NCI-H345 treated with DMSO at 0.1 percent for 48 hours (cell line): ENCODE results near the gene HSD17B12.
A peak's percentile ranks its signal among the peaks of the same experiment; 100 is the strongest.
"Not testable (repeated sequence)": the region's sequence is repeated elsewhere in the genome, so short reads cannot be mapped to it uniquely, and the experiment has no call there.

Source experiments
- DNase-seq: peaks from one replicate; lab custom pipeline; 2025; ENCODE audit not compliant: unreplicated experiment; lab: John Stamatoyannopoulos, UW

The HSD17B12 gene

DNA sequence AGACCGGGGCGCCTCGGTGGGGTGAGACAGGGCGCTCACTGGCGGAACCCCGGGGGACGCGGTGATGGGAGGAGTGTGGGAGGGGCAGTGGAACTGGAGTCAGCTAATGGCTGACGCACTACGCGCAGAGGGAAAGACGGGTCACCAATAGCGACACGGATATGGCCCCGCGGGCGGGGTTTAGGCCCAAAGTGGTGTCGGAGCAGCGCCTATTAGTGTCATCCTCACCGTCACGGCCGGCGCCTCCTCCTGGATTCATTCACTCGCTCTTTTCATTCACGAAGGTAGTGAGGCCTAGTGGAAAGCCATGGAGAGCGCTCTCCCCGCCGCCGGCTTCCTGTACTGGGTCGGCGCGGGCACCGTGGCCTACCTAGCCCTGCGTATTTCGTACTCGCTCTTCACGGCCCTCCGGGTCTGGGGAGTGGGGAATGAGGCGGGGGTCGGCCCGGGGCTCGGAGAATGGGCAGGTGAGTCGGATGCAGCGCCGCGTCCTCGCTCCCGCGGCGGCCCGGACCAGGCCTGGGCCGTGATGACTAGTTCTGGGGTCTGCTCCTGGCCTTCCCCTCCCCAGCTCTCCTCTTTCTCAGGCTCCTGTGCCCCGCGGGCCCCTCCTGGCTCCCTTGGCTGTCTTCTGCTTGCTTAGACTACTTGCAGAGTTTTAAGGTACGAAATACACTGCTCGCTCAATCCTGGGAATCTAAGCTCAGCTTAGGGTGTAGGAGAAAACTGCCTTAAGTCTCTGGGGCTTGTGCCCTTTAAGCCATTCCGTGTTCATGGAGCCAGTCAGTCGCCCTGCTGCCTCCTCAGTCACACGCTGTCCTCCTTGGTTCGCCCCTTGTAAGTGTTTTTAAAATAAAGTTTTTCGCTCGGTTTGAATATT, at the start of gene HSD17B12:
HSD17B12 (plus strand) TSS at position 218 of the 880 bp plus-strand sequence; CDS start at position 308, 90 bp downstream.
- peak; percentile 96 for DNase-seq

GRCh38 chr11:43631732-43632131, 48.8 kb upstream of the HSD17B12 start:
- no peak for DNase-seq

GRCh38 chr11:43632181-43632580, 48.4 kb upstream of the HSD17B12 start:
- DNase-seq = no peak

DNA sequence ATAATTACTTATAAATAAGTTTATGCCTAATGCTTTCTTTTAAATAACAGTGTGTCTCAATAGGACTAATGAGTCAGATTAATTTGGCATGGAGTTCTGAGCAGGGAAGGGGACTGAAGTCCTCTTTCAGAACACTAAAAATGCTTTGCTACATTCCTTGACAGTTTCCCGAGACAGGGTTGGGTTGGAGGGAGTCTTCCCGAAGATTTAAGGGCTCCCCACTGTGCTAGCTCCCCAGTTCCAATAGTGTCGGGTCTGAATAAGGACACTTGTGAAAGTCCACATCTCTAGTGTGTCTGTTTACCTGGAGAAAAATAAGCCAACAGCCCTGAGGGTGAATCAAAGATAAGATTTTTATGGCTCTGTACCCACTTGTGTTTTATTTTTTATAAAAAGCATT, 41.8 kb upstream of the HSD17B12 start:
- no peak for DNase-seq

DNA sequence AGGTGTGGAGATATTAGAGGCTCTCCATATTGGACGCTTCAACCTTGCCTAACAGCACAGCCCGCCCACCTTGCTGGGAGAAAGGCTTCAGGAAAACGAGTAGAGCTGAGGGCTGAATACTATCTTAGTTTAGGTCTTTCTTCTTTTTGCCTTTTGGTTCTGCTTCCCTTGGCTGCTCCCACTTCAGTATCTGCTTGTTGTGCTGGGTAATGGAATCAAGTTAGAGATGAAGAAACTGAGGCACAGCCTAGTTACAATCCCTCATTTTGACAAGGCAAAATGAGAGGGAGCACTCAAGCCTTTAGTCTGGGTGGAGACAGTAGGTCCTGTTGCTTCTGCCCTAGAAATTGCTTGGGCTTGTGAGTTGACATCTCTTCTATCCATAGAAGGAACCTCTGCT, 41.3 kb upstream of the HSD17B12 start:
- no peak for DNase-seq

- no peak for DNase-seq
Observed at GRCh38 chr11:43639920-43640319, 40.6 kb upstream of the HSD17B12 start.

DNA sequence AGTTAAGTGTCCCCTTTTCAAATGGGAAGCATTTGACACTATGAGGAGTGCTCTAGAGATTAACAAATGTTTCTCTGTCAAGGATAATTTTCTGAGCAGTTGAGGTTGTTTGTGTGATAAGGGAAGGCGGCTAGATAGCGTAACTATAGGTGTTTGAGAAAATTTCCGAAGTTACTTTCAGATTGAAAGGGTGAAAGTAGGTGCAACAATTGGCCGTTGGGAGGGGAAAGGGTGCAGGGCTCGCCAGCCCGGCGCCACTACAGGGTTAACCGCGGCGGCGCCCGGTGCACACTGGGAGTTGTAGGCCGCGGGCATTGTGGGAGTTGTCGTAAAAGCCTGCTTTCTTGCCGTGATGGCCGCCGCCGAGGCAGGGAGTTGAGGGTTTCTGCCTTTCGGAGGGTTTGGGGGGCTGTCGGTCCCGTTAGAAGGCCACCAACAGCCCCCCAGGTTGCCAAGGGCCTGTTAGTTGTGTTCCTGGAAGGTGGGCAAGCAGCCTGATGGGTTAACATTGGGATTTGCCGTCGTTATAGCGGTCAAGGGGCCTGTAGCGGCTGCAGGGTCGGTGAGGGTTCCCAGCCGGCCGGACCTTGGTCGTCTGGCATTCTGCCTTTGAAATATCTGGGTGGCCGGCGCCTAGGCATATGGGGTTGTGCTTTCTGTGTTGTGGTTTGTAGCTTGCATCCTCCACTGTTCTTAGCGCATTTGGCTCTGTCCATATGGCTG, 36.5 kb upstream of the HSD17B12 start:
- DNase-seq = peak; percentile 74

- no peak for DNase-seq
Observed at GRCh38 chr11:43644621-43645299, 35.8 kb upstream of the HSD17B12 start.

- no peak for DNase-seq
Observed at GRCh38 chr11:43646767-43647166, 33.8 kb upstream of the HSD17B12 start.

DNA sequence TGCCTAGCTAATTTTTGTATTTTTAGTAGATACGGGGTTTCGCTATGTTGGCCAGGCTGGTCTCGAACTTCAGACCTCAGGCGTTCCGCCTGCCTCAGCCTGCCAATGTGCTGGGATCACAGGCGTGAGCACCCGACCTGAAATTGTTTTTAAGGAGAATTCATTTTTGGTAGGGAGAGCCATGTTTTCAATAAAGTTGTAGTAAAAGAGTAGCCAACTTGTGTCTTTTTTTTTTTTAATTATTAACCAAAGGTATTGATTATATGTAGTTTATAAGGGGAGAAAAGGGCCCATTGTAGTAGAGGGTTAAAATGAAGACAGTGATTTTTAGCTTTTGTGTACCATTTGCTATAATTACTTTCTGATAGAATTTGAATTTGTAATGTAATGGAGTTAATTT, 31.6 kb upstream of the HSD17B12 start:
- no peak for DNase-seq

DNA sequence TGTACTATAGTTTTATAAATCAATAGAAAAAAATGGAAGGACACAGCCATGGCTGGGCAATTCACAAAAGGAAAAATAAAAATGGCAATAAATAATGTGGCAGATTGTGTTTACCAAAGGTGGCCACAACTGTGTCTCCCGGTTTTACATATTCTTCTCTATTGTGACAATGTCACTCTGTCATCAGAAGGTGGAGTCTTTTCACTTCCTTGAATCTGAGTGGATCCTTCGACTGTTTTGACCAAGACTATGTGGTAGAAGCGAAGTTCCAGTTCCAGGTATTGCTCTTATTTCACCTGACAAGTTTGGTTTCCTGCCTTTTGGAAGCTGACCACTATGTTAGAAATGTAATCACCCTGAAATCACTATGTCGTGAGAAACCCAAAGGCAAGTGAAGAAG, 31.0 kb upstream of the HSD17B12 start:
- DNase-seq = no peak

- no peak for DNase-seq
Observed at GRCh38 chr11:43649921-43650320, 30.6 kb upstream of the HSD17B12 start.

DNA sequence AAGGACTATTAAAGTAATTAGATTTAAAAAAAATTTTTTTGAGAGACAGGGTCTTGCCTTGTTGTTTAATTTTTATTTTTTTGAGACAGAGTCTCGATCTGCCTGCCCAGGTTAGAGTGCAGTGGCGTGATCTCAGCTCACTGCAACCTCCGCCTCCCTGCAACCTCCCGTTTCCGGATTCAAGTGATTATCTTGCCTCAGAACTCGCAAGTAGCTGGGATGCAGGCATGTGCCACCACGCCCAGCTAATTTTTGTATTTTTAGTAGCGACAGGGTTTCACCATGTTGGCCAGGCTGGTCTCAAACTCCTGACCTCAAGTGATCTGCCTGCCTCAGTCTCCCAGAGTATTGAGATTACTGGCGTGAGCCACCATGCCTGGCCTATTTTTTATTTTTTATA, 17.5 kb upstream of the HSD17B12 start:
- DNase-seq = not testable (repeated sequence)

DNA sequence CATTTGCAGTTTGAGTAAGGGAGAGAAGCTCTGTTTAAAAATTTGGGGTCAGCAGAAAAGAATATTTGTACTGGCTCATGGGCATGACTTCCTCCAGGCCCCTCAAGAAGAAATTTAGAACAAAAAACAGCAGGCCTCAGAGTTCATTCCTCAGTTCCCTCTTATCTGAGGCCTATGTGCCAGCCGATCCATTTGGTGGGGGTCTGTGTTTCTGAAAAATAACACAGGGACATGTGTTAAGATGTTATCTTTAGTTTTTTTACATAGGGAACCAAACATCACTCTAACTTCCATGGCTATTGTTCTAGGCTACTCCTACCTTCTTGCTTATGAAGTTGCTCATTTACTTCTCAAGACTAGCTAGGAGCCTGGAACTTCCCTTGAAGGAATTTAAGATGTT, 16.2 kb upstream of the HSD17B12 start:
- DNase-seq = no peak

DNA sequence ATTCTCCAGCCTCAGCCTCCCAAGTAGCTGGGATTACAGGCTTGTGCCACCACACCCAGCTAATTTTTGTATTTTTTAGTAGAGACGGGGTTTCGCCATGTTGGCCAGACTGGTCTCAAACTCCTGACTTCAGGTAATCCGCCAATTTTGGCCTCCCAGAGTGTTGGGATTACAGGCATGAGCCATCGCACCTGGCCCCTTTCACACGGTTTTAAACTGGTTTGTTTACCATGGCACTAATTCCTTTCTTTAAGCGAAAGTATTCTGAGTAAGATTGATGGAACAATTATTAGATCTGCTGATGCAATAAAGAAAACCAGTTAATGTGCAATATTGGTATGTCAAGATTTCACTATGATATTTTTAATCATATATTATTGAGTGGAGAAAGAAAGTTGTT, 9.3 kb upstream of the HSD17B12 start:
- not testable (repeated sequence) for DNase-seq

DNA sequence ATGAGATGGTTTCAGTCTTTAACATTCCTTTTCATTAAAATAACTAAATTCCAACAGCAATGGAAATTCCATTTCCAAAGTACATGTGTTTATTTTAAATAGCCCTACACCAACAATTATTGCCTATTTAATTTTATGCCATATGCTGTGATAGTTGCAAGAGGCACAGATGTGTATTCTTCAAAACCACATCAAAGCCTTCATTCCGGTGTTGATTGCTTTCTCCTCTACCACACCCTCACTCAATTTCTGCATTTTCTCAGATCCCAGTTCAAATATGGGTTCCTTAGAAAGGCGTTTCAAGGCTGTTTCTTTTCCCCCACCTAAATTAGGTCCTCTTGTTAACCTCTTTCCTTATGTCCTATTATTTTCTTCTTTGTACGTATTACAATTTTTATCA, 6.0 kb upstream of the HSD17B12 start:
- DNase-seq = no peak

DNA sequence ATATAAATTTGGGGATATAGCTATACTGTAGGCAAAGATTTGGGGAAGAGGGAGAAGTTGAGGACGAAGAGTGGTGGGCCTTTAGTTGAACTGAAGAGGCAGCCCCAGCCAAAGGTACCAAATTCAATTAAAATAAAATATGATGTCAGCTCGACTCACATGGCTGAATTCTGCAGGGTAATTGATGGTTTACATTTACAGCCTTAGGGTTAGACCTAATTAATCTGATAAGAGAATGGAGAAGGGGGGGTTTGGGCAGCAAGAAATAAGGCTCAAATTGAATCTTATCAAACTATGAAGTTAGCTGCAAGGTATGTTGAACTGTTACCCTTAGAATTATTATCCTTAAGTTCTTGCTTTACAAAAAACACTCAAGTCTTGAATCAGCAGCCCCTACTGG, 3.6 kb upstream of the HSD17B12 start:
- no peak for DNase-seq

GRCh38 chr11:43681401-43681942, 934 bp downstream of the HSD17B12 start:
- DNase-seq = peak; percentile 6

DNA sequence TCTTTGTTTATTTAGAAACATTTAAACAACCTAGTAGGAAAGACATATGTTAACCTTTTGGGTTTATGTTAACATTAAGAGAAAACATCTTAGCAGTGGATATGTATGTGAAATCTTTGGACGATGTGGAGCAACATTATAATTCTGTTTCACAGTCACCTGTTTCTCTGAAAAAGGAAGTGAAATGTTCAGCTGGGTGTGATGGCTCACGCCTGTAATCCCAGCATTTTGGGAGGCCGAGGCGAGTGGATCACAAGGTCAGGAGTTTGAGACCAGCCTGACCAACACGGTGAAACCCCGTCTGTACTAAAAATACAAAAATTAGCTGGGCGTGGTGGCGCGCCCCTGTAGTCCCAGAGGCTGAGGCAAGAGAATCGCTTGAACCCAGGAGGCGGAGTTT, 1.5 kb downstream of the HSD17B12 start:
- not testable (repeated sequence) for DNase-seq

GRCh38 chr11:43685440-43685839, 4.9 kb downstream of the HSD17B12 start:
- no peak for DNase-seq

DNA sequence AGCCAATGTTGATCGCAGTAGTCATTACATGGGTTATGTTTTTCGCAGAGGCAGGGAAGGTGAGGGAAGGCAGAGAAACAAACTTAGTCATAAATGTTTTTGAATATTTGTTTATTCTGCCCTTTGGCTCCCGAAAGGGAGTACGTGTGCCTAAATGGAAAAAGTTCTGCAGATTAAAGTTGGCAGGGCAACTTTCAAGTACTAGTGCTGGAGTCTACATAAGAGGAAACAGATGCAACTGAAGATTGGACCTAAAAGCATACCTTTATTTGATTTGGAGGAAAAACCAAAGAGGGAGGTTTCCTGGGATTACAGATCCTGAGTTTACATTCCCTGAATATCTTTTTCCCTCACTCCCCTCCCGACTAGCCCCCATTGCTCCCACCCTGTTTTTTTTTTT, 5.7 kb downstream of the HSD17B12 start:
- no peak for DNase-seq
